ENCODE results near the gene CDKN2D. TPM values are rescaled to one million over a fixed set of nuclear protein-coding genes. Genes with fewer than 3 reads are reported as not detected.

The CDKN2D gene
- polyA plus RNA-seq (2013, experiment 1 of 2; ENCODE audit: insufficient read length), result 9.0 TPM
- 11.6 TPM for polyA plus RNA-seq (2013, experiment 2 of 2; ENCODE audit: insufficient read length)

GRCh38 chr19:10568826-10569651 is at the start of gene CDKN2D:
CDKN2D (minus strand) TSS chr19:10568979; CDS start chr19:10568653, 326 bp downstream.
- peak; percentile 99 for DNase-seq

GRCh38 chr19:10617409-10618121 is 48.8 kb upstream of the CDKN2D start:
- DNase-seq, result peak; percentile 90

DNA sequence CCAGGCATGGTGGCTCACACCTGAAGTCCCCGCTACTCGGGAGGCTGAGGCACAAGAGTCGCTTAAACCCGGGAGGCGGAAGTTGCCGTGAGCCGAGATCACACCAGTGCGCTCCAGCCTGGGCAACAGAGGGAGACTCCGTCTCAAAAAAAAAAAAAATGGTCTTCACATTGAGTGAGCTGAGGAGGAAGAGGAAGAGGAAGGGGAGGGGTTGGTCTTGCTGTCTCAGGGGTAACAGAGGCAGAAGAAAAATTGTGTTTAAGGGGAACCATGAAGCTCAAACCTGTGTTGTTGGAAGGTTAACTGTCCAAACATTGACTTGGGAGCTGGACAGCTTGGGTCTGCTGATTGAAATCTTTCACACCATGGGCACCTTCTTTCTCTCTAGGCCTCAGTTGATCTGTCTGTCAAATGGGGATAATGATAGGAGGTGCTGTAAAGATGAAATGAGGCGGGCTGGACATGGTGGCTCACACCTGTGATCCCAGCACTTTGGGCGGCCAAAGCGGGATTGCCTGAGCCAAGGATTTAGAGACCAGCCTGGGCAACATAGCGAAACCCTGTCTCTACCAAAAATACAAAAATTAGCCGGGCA is 46.7 kb upstream of the CDKN2D start:
- no peak for DNase-seq

GRCh38 chr19:10612499-10613119 is 43.8 kb upstream of the CDKN2D start:
- DNase-seq, result no peak

GRCh38 chr19:10611907-10612306 is 43.1 kb upstream of the CDKN2D start:
- DNase-seq, result no peak

GRCh38 chr19:10604460-10604980 is 35.7 kb upstream of the CDKN2D start:
- no peak for DNase-seq

DNA sequence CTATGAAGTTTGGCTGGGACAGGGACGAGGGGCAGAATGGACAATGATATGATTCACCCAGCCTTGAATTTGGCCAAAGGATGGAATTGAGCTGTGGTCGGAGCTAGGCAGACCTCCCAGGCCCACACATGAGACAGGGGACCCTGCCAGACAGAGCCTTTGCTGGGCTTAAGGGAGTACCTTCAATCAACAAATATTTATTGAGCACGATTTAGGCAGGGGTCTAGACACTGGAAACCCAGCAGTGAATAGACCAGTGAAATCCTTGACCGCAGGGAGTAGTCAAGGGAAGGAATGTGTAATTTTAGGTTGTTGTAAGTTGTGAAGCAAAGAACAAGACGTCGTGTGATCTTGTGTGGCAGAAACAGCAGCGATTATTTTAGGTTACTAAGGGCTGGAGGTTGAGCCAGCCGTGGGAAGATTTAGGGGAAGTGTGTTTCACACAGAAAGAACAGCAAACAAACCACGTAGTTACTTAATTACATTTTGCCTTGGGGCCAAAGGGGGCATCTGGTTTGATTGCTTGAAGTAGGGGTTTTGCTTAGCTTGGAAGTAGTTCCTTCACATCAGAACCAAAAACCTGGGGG is 35.2 kb upstream of the CDKN2D start:
- DNase-seq, result no peak

DNA sequence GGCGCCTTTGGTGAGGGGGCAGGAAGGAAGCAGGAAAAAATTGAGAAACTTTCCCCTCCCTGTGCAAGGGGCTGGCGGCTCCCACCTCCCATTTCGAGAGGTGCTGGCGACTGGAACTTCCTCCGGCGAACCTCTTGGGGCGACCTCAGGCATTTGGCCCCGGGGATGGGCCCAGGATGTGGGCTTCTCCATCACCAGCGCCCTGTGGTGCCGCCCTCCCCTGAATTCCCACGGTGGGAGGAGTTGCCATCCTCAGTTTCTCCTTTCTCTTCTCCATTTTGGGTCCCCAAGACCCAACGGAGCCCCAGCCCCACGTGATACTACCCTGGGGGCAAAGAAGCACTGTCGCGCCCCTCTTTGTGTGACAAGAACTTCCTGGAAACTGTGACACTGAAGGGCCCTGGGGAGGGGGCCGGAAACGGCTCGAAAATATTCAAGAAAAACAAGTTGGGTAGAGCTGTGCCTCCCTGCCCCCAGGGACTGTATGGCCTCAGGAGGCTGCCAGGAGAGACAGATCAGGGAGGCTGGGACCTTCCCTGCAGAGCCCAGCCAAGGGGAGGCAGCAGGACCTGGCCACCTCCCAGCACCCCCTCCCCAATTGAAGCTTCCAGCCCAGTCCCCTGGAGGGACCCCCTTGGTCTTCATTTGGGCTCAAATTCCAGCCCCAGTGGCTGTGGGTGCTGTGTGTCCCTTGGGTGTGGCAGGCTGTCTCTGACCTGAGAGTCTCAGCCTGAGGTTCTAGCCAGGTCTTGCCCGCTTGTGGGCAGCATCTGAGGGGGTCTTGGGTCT is 34.5 kb upstream of the CDKN2D start:
- DNase-seq, result peak; percentile 36

DNA sequence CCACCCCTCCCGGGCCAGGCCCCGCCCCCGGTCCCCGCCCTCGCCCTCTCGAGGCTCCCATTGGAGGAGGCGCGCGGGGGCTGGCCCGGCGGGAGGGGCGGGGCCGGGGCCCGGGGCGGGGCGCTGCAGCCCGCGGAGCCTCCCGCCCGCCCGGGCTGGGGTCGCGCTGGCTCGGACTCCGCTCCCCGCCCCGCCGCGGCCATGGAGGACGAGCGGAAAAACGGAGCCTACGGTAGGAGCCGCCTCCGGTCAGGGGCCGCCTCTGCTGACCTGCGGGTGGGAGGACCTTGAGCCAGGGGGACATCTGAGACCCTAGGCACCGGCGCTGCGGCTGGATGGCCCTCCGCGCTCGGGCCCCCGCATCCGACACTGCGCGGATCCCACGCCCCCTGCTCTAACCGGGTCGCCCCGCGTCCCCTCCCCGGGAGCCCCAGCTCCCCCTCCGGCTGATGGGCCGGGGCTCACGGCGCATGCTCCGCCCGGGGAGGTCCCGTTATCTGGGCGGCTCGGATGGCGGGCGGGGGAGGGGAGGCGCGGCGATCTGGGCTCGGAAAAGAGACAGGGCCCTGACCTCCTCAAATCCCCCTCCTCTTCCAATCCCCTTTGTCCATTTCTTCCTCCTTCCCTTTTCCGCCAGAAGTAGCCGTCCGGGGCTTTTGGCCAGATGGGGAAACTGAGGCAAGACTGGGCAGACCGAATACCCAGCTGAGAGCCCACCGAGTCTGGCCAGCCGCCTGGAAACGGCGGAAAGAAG is 33.7 kb upstream of the CDKN2D start:
- DNase-seq, result peak; percentile 80

GRCh38 chr19:10601999-10602329 is 33.2 kb upstream of the CDKN2D start:
- no peak for DNase-seq

- no peak for DNase-seq
Observed at GRCh38 chr19:10600149-10600548, 31.4 kb upstream of the CDKN2D start.

GRCh38 chr19:10593820-10594637 is 25.2 kb upstream of the CDKN2D start:
- no peak for DNase-seq

DNA sequence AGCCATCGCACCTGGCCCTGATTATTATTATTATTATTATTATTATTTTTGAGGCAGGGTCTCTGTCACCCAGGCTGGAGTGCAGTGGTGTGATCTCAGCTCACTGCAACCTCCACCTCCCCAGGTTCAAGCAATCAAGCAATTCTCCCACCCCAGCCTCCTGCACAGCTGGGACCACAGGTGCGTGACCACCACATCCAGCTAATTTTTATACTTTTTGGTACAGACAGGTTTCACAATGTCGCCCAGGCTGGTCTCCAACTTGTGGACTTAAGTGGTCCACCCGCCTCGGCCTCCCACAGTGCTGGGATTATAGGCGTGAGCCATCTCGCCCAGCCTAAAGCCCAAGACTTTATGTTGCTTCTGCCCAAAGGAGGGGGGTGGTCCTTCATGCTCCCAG is 24.4 kb upstream of the CDKN2D start:
- no peak for DNase-seq

- DNase-seq, result no peak
Observed at GRCh38 chr19:10587839-10588150, 19.0 kb upstream of the CDKN2D start.

GRCh38 chr19:10587022-10587838 is 18.5 kb upstream of the CDKN2D start, which contains the start of gene AP1M2:
AP1M2 (minus strand) TSS chr19:10587312; CDS start chr19:10587231, 81 bp downstream.
- no peak for DNase-seq

DNA sequence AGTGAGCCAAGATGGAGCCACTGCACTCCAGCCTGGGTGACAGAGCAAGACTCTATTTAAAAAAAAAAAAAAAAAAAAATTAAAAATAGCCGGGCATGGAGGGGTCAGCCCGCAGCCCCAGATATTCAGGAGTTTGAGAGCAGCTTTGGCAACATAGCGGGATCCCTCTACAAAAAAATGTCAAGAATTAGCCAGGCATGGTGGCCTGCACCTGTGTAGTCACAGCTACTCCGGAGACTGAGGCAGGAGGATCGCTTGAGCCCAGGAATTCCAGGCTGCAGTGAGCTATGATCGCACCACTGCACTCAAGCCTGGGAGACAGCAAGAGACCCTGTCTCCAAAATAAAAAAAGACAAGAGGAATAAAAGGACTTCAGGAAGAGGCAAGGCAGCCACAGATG is 17.6 kb upstream of the CDKN2D start:
- DNase-seq, result no peak

DNA sequence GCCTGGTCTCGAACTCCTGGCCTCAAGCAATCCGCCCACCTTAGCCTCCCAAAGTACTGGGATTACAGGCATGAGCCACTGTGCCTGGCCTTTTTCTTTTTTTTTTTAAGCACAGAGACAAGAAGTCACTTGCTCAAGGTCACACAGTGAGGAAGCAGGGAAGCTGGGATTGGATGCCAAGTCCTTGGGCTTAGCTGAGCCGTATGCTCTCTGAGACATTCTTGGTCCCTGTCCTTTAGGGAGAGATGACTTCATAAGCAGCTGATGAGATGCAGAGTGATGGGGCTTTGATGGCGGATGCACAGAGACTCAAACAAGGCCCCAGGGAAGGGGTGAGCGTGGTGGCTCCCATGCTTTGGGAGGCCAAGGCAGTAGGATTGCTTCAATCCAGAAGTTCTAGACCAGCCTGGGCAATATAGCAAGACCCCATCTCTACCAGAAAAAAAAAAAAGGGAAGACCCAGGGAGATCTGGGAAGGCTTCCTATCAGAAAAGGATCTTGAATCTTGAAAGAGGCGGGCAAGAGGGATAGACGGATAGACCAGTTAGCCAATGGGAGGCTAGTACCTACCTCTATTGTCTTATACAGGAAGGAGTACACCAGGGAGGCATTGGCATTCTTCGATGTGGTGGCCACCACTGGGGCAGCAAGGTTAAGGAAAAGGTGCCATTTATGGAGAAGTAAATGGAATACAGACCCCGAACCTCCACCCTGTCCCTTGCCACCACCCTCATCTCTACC is 14.4 kb upstream of the CDKN2D start:
- no peak for DNase-seq

- no peak for DNase-seq
Observed at GRCh38 chr19:10582091-10582490, 13.3 kb upstream of the CDKN2D start.

Measured in fibroblast of skin of scalp (primary cell).